ENCODE measurements around the gene ZNHIT2.

DNA sequence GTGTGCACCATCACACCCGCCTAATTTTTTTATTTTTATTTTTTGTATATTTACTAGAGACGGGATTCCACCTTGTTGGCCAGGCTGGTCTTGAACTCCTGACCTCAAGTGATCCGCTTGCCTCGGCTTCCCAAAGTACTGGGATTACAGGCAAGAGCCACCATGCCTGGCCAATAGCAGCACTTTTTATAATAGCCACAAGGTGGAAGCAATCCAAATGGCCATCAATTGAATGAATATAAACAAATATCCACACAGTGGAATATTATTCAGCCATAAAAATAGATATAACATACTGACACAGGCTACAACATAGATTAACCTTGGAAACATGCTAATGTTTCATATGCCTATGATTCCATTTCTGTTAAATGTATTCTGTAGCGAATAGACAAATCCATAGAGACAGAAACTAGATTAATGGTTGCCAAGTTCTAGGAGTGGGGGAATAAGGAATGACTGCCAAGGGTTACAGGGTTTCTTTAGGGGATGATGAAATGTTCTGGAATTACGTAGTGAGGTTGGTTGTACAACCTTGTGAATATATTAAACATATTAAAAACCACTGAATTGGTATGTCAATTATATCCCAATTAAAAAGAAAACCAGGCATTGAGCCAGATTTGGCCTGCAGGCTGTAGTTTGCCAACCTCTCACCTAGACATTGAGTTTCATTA is 16.7 kb downstream of the ZNHIT2 start:
- TF ChIP-seq, protein P1, sequence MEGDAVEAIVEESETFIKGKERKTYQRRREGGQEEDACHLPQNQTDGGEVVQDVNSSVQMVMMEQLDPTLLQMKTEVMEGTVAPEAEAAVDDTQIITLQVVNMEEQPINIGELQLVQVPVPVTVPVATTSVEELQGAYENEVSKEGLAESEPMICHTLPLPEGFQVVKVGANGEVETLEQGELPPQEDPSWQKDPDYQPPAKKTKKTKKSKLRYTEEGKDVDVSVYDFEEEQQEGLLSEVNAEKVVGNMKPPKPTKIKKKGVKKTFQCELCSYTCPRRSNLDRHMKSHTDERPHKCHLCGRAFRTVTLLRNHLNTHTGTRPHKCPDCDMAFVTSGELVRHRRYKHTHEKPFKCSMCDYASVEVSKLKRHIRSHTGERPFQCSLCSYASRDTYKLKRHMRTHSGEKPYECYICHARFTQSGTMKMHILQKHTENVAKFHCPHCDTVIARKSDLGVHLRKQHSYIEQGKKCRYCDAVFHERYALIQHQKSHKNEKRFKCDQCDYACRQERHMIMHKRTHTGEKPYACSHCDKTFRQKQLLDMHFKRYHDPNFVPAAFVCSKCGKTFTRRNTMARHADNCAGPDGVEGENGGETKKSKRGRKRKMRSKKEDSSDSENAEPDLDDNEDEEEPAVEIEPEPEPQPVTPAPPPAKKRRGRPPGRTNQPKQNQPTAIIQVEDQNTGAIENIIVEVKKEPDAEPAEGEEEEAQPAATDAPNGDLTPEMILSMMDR (IDR thresholded peaks at IDR 0.05; ENCODE audit: low read depth, low read length): 0 out of 2 replicates have a peak, but pooled peaks have one; percentile 10
- no peak for TF ChIP-seq EZH2phosphoT487 (IDR thresholded peaks at IDR 0.05; ENCODE audit: low read depth)
